HG02763 (cell line): ENCODE measurements around the gene EXOSC10.
"Not testable (repeated sequence)": the region's sequence is repeated elsewhere in the genome, so short reads cannot be mapped to it uniquely, and the experiment has no call there.

Experiments used
- ATAC-seq: cut with Tn5 transposase; IDR thresholded peaks from one replicate; pipeline ENCODE4 v1.9.1; 2021; ENCODE audit warnings: mild to moderate bottlenecking, moderate library complexity; ENCODE audit not compliant: unreplicated experiment

The EXOSC10 gene

DNA sequence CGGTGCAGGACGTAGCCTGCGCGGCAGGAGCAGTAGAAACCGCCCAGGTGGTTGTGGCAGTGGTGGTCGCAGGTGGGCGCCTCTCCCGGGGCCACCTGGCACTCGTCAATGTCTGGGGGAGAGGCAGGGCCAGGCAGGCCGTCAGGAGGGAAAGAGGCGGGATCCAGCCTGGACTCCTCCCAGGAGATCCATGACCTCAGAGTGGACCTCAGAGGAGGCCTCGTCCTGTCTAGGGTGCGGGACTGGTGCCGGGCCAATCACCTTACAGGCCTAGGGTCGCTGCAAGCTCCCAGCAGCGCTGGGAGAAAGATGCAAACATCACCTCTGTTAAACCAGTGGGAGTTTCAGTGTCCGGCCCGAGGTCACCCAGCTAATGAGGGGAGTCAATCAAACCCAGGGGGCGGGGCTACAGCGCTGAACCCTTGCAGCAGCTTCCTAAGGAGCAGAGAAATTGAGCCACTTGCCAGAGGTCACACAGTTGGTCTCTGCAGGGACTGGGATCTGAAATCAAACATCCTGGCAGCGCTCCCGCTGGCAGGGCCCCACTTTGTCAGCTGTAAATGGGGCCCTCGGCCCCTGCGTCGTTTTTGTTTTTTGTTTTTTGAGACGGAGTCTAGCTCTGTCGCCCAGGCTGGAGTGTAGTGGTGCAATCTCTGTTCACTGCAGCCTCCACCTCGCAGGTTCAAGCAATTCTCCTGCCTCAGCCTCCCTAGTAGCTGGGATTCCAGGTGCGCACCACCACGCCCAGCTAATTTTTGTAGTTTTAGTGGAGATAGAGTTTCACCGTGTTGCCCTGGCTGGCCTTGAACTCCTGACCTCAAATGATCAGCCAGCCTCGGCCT, 54.0 kb downstream of the EXOSC10 start:
- ATAC-seq, result no peak

DNA sequence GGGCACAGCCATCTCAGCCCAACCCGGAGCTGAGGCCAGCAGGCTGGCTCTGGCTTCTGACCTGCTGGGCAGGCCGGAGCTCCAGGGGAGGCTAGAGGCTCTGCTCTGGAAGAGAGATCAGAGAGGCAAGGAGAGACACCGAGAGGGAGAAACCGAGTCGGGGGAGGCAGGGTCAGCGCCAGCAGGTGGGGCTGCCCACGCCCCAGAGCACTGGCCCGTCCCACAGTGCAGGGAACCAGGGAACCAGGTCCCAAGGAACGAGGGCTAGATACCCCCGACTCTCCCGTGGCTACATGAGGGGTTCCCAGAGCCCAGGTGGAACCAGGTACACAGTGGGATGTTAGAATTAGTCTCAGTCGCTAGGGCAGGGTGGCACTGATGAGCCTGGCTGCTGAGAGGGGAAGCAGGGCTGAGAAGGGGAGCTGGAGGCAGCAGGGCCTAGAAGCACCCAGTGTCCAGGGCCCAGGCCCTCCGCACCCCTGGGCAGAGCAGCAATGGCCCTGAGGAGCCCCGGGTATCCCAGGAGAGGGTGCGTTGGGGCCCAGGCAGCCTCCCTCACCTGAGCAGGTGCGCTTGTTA, 54.7 kb downstream of the EXOSC10 start:
- ATAC-seq, result no peak

- no peak for ATAC-seq
Measured at GRCh38 chr1:11044086-11044848, 55.4 kb downstream of the EXOSC10 start.

DNA sequence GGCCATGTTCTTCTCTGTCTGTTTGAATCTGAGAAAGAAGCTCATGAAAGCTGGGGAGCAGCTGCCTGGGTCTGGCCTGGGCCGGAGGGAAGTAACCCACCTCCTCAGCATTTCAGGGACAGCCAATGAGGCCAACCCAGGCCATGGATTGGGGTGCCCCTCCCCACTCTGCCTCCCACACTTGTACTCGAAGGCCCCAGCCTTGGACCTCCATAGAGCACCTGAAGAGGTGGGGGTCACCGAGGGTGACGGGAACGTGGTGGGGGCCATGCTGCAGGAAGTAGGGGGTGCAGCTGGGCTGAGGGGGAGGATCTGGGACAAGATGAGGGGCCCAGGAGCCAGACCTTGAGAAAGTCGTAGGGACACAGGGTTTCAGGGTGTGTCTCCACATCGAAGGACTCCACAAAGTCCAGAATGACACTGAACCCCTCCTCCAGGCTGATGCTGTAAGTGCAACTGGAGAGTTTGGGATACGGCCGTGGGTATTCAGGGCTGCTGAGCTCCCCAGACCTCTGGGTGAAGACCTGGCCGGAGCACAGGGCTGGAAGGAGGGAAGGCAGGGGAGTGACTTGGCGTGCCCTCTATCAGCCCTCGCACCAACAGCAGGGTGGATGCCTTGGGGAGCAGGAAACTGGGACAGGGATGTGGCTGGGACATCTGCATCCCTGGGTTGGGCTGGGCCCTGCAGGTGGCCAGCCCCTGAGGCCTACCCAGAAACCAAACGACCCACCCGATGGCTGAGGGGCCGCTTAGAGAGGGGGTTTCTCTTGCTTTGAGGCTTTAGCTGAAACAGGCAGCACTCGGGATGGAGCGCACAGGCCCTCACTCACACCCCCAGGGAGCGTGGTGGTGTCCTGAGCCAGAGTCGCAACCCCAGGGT, 56.4 kb downstream of the EXOSC10 start:
- no peak for ATAC-seq

- ATAC-seq, result no peak
Measured at GRCh38 chr1:11042065-11042464, 57.6 kb downstream of the EXOSC10 start.

DNA sequence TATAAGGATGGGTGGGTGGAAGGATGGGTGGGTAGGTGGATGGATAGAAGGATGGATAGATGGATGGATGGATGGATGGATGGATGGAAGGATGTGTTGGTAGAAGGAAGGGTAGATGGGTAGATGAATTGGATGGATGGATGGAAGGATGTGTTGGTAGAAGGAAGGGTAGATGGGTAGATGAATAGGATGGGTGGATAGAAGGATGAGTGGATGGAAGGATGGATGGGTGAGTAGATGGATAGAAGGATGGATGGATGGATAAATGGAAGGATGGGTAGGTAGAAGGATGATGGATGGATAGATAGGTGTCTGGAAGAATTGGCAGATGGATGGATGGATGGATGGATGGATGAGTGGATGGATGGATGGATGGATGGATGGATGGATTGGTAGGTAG, 58.6 kb downstream of the EXOSC10 start:
- ATAC-seq, result no peak

- not testable (repeated sequence) for ATAC-seq
Measured at GRCh38 chr1:11040105-11040429, 59.6 kb downstream of the EXOSC10 start.

- no peak for ATAC-seq
Measured at GRCh38 chr1:11039351-11040104, 60.1 kb downstream of the EXOSC10 start.

GRCh38 chr1:11037740-11038182, 61.9 kb downstream of the EXOSC10 start:
- no peak for ATAC-seq

DNA sequence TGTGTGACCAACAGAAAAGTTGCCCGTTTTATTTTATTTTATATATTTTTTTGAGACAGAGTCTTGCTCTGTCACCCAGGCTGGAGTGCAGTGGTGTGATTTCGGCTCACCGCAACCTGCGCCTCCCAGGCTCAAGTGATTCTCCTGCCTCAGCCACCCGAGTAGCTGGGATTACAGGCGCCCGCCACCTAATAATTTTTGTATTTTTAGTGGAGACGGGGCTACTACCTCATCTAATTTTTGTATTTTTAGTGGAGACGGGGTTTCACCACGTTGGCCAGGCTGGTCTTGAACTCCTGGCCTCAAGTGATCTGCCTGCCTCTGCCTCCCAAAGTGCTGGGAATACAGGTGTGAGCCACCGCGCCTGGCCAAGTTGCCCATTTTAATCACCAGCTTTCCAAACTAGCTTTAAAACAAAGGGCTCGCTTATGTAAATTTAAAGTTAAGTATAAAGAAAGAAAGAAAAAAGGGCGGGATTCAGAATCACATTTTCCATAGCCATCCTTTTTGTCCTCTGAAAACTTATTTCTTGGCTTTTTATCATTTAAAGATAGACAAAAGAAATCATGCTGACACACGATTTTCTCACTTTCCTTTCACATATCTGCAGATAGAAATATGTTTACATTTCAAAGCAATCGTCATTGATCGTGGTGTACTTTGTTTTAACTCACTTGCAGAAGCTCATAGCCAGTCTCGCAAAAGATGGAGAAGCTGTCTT, 62.5 kb downstream of the EXOSC10 start:
- ATAC-seq, result not testable (repeated sequence)

DNA sequence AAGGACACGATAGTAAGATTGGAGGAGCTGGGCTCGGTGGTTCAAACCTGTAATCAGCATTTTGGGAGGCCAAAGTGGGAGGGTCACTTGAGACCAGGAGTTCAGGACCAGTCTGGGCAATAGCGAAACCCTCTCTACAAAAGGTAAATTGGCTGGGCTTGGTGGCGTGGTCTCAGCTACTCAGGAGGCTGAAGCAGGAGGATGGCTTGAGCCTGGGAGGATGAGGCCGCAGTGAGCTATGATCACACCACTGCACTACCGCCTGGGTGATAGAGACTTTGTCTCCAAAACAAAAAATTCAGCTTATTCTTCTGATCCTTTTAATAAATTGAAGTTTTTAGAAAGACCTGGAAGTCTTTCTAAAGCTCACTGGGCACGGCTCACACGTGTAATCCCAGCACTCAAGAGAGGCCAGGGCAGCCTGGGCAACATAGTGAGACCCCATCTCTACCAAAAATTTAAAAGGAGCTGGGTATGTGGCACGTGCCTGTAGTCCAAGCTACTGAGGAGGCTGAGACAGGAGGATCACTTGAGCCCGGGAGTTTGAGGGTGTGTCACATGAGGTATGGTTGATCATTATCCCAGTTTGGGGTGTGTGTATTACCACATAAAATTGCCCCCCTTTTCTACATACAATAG, 67.9 kb downstream of the EXOSC10 start:
- ATAC-seq, result no peak

DNA sequence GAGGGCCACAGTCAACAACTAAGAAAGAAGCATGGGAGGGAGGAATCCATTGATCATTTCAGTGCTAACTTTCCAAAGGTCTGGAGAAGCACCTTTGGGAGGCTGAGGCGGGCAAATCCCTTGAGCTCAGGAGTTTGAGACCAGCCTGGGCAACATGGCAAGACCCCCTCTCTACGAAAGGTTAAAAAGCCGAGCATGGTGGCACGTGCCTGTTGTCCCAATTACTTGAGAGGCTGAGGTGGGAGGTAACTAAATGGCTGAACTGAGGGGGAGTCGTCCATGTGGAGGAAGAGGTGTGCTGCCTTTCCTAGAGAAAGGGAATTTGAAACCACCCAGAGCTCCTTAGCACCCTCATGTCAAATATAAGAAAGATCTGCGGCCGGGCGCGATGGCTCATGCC, 68.8 kb downstream of the EXOSC10 start:
- ATAC-seq, result no peak

DNA sequence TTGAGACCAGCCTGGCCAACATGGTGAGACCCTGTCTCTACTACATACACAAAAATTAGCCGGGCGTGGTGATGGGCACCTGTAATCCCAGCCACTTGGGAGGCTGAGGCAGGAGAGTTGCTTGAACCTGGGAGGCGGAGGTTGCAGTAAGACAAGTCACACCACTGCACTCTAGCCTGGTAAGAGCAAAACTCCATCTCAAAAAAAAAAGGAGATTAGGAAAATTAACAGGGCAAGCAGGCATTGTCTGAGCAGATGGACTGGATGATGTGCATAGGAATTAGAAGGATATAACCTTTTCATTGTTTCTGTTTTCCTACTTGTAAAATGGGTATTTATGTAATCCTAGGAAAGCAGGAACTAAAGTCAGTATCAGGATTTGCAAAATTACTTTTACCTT, 71.7 kb downstream of the EXOSC10 start:
- no peak for ATAC-seq

DNA sequence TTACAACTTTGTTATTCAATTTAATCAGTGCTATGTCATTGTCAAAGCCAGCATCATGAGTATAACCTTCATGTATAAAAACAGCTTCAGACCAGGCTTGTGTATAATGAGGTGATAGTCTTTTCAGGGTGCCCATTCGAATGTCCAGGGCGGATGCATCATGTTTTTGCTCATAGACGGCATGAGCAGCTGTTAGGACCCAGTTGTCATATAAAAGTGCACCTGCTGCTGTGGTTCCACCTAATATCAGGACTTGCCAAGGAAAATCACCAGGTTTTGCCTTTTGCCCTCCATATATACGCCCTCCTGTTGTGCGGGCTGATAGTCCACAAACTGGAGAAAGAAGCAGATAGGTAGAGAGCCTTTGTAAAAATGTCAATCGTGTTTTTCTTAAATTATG, 72.4 kb downstream of the EXOSC10 start:
- ATAC-seq, result no peak

DNA sequence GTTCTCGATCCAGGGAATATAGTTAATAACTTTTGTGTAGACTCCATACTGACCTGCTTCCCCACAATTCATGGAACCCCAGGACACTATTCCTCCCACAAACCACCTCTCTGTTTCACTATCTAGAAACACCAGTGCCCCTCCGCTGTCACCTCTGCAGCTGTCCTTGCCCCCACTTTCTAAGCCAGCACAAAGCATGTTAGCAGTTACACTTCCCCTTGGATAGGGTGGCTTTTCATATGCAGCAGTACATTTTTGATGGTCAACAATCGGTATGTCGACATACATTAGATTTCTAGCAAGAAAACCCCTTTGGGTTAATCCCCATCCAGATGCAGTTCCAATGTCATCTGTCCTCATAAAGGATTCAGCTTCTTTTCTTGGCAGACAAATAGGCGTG, 72.8 kb downstream of the EXOSC10 start:
- no peak for ATAC-seq

GRCh38 chr1:11026052-11026451, 73.6 kb downstream of the EXOSC10 start:
- no peak for ATAC-seq

GRCh38 chr1:11025618-11026017, 74.1 kb downstream of the EXOSC10 start:
- no peak for ATAC-seq

- ATAC-seq, result no peak
Measured at GRCh38 chr1:11024874-11025203, 74.8 kb downstream of the EXOSC10 start.

- ATAC-seq, result no peak
Measured at GRCh38 chr1:11024154-11024873, 75.4 kb downstream of the EXOSC10 start.
